Adipose tissue (tissue), 3 donors: ENCODE measurements around the gene CEP63. TPM values are rescaled to one million over a fixed set of nuclear protein-coding genes. Genes with fewer than 3 reads are reported as not detected.

ENCODE experiments used
- H3K27ac ChIP-seq: one replicate; pipeline ENCODE4 v1.5.1; 2013; ENCODE audit warnings: low read depth, low read length
- WGBS, 3 donors: extraction: QIAGEN DNeasy Blood & Tissue Kit; methylation state at CpG; one replicate each; pipeline ENCODE4 v1.1.7; 2013; 5-methylcytosine and 5-hydroxymethylcytosine counted together
- polyA plus RNA-seq, 3 donors: library from polyadenylated mRNA; stranded (reverse); fragments of 200-250 nt; gene quantifications; one replicate each; pipeline ENCODE4 v1.2.3, GENCODE V29; 2013
- donor health status: healthy with polysubstance abuse.
- donor health status: Bipolar disorder and iron deficiency.
- donor health status: healthy.

Gene CEP63
- polyA plus RNA-seq, 3 donors: 13.3 to 27.4 (median 21.4) TPM

GRCh38 chr3:134600206-134600605 lies 114.3 kb downstream of the CEP63 start:
- 19 to 38% (median 36%) methylated on average over 1 of the region's 1 CpG for WGBS, 3 donors

GRCh38 chr3:134600685-134601463 lies 115.0 kb downstream of the CEP63 start:
- H3K27ac ChIP-seq: no peak overlapping the region
- 10 to 14% (median 11%) methylated on average over 31 of the region's 31 CpGs for WGBS, 3 donors

More at GRCh38 chr3:134600206-134600605, 114.3 kb downstream of the CEP63 start:
- H3K27ac ChIP-seq: no peak overlapping the region

- H3K27ac ChIP-seq: no peak overlapping the region
- WGBS, 3 donors: 52 to 65% (median 60%) methylated on average over 19 of the region's 19 CpGs
Observed at GRCh38 chr3:134601539-134602439, 115.9 kb downstream of the CEP63 start.

- H3K27ac ChIP-seq: no peak overlapping the region
- WGBS, 3 donors: 59 to 81% (median 80%) methylated on average over 6 of the region's 6 CpGs
Observed at GRCh38 chr3:134602440-134602814, 116.6 kb downstream of the CEP63 start.

GRCh38 chr3:134603480-134603879 lies 117.6 kb downstream of the CEP63 start:
- no peak overlapping the region for H3K27ac ChIP-seq
- 33 to 63% (median 48%) methylated on average over 4 of the region's 4 CpGs for WGBS, 3 donors

GRCh38 chr3:134603956-134604355 lies 118.1 kb downstream of the CEP63 start:
- H3K27ac ChIP-seq: no peak overlapping the region
- WGBS, 3 donors: 92 to 94% (median 92%) methylated on average over 13 of the region's 13 CpGs

- H3K27ac ChIP-seq: no peak overlapping the region
- WGBS, 3 donors: 54 to 70% (median 57%) methylated on average over 6 of the region's 6 CpGs
Observed at GRCh38 chr3:134605556-134605955, 119.7 kb downstream of the CEP63 start.

GRCh38 chr3:134606033-134607025 lies 120.5 kb downstream of the CEP63 start:
- 29 to 49% (median 38%) methylated on average over 12 of the region's 12 CpGs for WGBS, 3 donors
- H3K27ac ChIP-seq: no peak overlapping the region

- WGBS, 3 donors: 59 to 71% (median 60%) methylated on average over 12 to 13 of the region's 13 CpGs
- no peak overlapping the region for H3K27ac ChIP-seq
Observed at GRCh38 chr3:134607054-134608022, 121.5 kb downstream of the CEP63 start.

GRCh38 chr3:134608023-134608770 lies 122.3 kb downstream of the CEP63 start:
- 94 to 95% (median 94%) methylated on average over 6 of the region's 6 CpGs for WGBS, 3 donors
- H3K27ac ChIP-seq: no peak overlapping the region

- H3K27ac ChIP-seq: no peak overlapping the region
- 80 to 87% (median 81%) methylated on average over 10 of the region's 10 CpGs for WGBS, 3 donors
Observed at GRCh38 chr3:134608771-134609435, 123.0 kb downstream of the CEP63 start.

- WGBS, 3 donors: 68 to 74% (median 69%) methylated on average over 10 of the region's 10 CpGs
- H3K27ac ChIP-seq: no peak overlapping the region
Observed at GRCh38 chr3:134609821-134610431, 124.1 kb downstream of the CEP63 start.

- WGBS, 3 donors: 76 to 83% (median 77%) methylated on average over 11 of the region's 11 CpGs
Observed at GRCh38 chr3:134610432-134611385, 124.9 kb downstream of the CEP63 start.

GRCh38 chr3:134611516-134611915 lies 125.7 kb downstream of the CEP63 start:
- 86 to 93% (median 90%) methylated on average over 2 of the region's 2 CpGs for WGBS, 3 donors
- H3K27ac ChIP-seq: no peak overlapping the region

More at GRCh38 chr3:134610432-134611385, 124.9 kb downstream of the CEP63 start:
- no peak overlapping the region for H3K27ac ChIP-seq
